SK-N-SH (cell line): ENCODE data around the gene IKBIP. TPM values are rescaled to one million over a fixed set of nuclear protein-coding genes. Genes with fewer than 3 reads are reported as not detected.

ENCODE experiments used
- CTCF ChIA-PET: fragments of 300-600, 350-600 bp; formaldehyde crosslinking; extraction: SDS; loops from one replicate; lab custom pipeline; 2021; lab: Yijun Ruan, JAX
- POLR2A ChIA-PET: fragments of 350-600 bp; sonication (Branson Sonifier 250); formaldehyde crosslinking; extraction: SDS; loops from one replicate; lab custom pipeline; 2020; ENCODE audit warnings: antibody characterized with exemption, inconsistent platforms; lab: Yijun Ruan, JAX
- DNase-seq: peaks from one replicate; pipeline ENCODE4 v3.0.0; 2012
- H2AFZ ChIP-seq: fragments of 200-600 bp; sonication (generic); 2 replicates; pipeline ENCODE4 v1.8.1; 2016; ENCODE audit warnings: antibody characterized with exemption, mild to moderate bottlenecking, low read depth
- H3F3A ChIP-seq: fragments of 200-600 bp; sonication (generic); replicated peaks from 2 replicates; pipeline ENCODE3; 2016; ENCODE audit warnings: antibody characterized with exemption, mild to moderate bottlenecking; ENCODE audit not compliant: insufficient read depth
- H3K27ac ChIP-seq, 2 experiments: fragments of 200-500 bp in 1 of 2; fragments of 200-600 bp in 1 of 2; sonication (Bioruptor generic) in 1 of 2; sonication (generic), shearing (Covaris generic) in 1 of 2; 2 replicates each; pipeline versions ENCODE4 v1.5.1 to v1.6.1; 2014 to 2016; ENCODE audit warnings: low read depth in 2 of 2, inconsistent platforms in 1 of 2, low read length in 1 of 2, mild to moderate bottlenecking in 1 of 2, mixed read lengths in 1 of 2
- H3K27me3 ChIP-seq: fragments of 200-600 bp; sonication (generic), shearing (Covaris generic); 2 replicates; pipeline ENCODE4 v1.6.1; 2016; ENCODE audit warnings: mixed run types; ENCODE audit not compliant: insufficient read depth
- H3K36me3 ChIP-seq, 2 experiments: fragments of 200-500 bp in 1 of 2; fragments of 200-600 bp in 1 of 2; sonication (Bioruptor generic) in 1 of 2; sonication (generic) in 1 of 2; replicated peaks in 1 of 2; 2 replicates each; pipeline versions ENCODE3 to v1.5.1; 2014 to 2016; ENCODE audit warnings: low read length in 1 of 2, mild to moderate bottlenecking in 1 of 2; ENCODE audit not compliant: insufficient read depth in 2 of 2, control insufficient read depth in 1 of 2
- H3K4me1 ChIP-seq, 2 experiments: fragments of 200-500 bp in 1 of 2; fragments of 200-600 bp in 1 of 2; sonication (Bioruptor generic) in 1 of 2; sonication (generic), shearing (Covaris generic) in 1 of 2; 2 replicates each; pipeline versions ENCODE4 v1.5.1 to v1.6.1; 2014 to 2016; ENCODE audit warnings: low read depth in 1 of 2, low read length in 1 of 2, mixed run types in 1 of 2; ENCODE audit not compliant: insufficient read depth in 2 of 2, control insufficient read depth in 1 of 2
- H3K4me2 ChIP-seq: fragments of 200-600 bp; sonication (generic), shearing (Covaris generic); 2 replicates; pipeline ENCODE4 v1.6.1; 2017; ENCODE audit warnings: mixed run types
- H3K4me3 ChIP-seq, 2 experiments: fragments of 200-500 bp in 1 of 2; fragments of 200-600 bp in 1 of 2; sonication (Bioruptor generic) in 1 of 2; sonication (generic), shearing (Covaris generic) in 1 of 2; 2 replicates each; pipeline versions ENCODE4 v1.5.1 to v1.8.1; 2014 to 2016; ENCODE audit warnings: low read depth in 2 of 2, inconsistent platforms in 1 of 2, low read length in 1 of 2, mild to moderate bottlenecking in 1 of 2, mixed read lengths in 1 of 2, moderate library complexity in 1 of 2
- H3K79me2 ChIP-seq: fragments of 200-600 bp; sonication (generic); 2 replicates; pipeline ENCODE4 v1.8.1; 2017; ENCODE audit warnings: mild to moderate bottlenecking; ENCODE audit not compliant: insufficient read depth
- H3K9ac ChIP-seq: fragments of 200-600 bp; sonication (generic); 2 replicates; pipeline ENCODE4 v1.6.1; 2017; ENCODE audit warnings: mixed run types
- H3K9me2 ChIP-seq: fragments of 200-600 bp; sonication (generic); 2 replicates; pipeline ENCODE4 v1.6.1; 2017; ENCODE audit warnings: mixed run types
- H3K9me3 ChIP-seq: fragments of 200-600 bp; sonication (generic); 2 replicates; pipeline ENCODE4 v1.6.1; 2017; ENCODE audit warnings: mixed run types, mild to moderate bottlenecking, moderate library complexity
- H4K20me1 ChIP-seq: fragments of 200-600 bp; sonication (generic); 2 replicates; pipeline ENCODE4 v1.6.1; 2017; ENCODE audit warnings: mild to moderate bottlenecking, mixed run types; ENCODE audit not compliant: insufficient read depth
- EZH2phosphoT487 ChIP-seq: fragments of 200-600 bp; sonication (generic); IDR thresholded peaks from 2 replicates; pipeline ENCODE4 v1.6.1; 2017; ENCODE audit warnings: low read depth, mixed run types, mild to moderate bottlenecking, antibody characterized with exemption, moderate library complexity, borderline replicate concordance
- FOXJ3 ChIP-seq: sonication (generic); formaldehyde crosslinking; IDR thresholded peaks from 2 replicates; pipeline ENCODE4 v1.5.1; 2020; ENCODE audit warnings: mild to moderate bottlenecking, missing genetic modification reagents
- RAD21 ChIP-seq: IDR thresholded peaks from 2 replicates; pipeline ENCODE4 v1.6.1; 2012; ENCODE audit warnings: mild to moderate bottlenecking, low read length
- RCOR1 ChIP-seq: fragments of 150-350 bp; IDR thresholded peaks from 2 replicates; pipeline ENCODE4 v1.6.1; 2017; ENCODE audit warnings: antibody characterized with exemption, low read length
- SIN3A ChIP-seq: IDR thresholded peaks from 2 replicates; pipeline ENCODE4 v1.6.1; 2012; ENCODE audit warnings: low read depth, mild to moderate bottlenecking, low read length, moderate library complexity, borderline replicate concordance
- YY1 ChIP-seq: IDR thresholded peaks from 2 replicates; pipeline ENCODE4 v1.4.0; 2012; ENCODE audit warnings: low read depth, mild to moderate bottlenecking
- WGBS: methylation state at CpG from one replicate; pipeline ENCODE4 v1.1.6; 2017; ENCODE audit warnings: low lambda C conversion rate; 5-methylcytosine and 5-hydroxymethylcytosine counted together
- polyA plus RNA-seq, 3 experiments: library from polyadenylated mRNA; depleted of rRNA; stranded (reverse); fragments of >200 nt; gene quantifications; 2 replicates each; pipeline ENCODE4 v1.2.3, GENCODE V29; 2012
- TF ChIP-seq, protein P1 (sequence below): fragments of 150-350 bp; IDR thresholded peaks from 2 replicates; pipeline ENCODE4 v1.6.1; 2017; ENCODE audit warnings: antibody characterized with exemption, low read length, low read depth, borderline replicate concordance
- TF ChIP-seq, protein P2 (sequence below): IDR thresholded peaks from 2 replicates; pipeline ENCODE4 v1.4.0; 2012; ENCODE audit warnings: low read depth, borderline replicate concordance
- TF ChIP-seq, protein P3 (sequence below): IDR thresholded peaks from 2 replicates; pipeline ENCODE4 v1.6.1; 2012; ENCODE audit warnings: mild to moderate bottlenecking, low read depth, low read length, moderate library complexity
- TF ChIP-seq, protein P4 (sequence below): fragments of 150-350 bp; IDR thresholded peaks from 2 replicates; pipeline ENCODE4 v1.6.1; 2016; ENCODE audit warnings: mild to moderate bottlenecking, low read depth, low read length

Gene IKBIP
- polyA plus RNA-seq, 1 of the 3 experiments (the other 2 are of a cell fraction): 25.2 TPM

DNA sequence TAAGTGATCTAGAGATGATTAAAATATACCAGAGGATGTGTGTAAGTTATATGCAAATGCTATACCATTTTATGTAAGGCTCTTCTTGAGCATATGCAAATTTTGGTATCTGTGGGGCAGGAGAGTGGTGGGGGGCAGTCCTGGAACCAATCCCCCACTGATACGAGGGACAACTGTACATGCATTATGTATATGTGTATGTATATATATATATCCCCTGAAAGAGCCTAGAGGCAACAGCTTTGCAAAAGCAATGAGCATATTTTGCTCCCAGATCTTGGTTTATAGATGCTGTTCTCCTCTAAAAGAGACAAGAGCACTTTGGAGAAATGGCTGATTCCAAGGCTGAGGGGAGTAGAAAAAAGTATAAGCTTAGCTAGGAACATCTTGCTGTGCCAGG is 63.5 kb downstream of the IKBIP start:
- CTCF ChIA-PET: interaction anchor here (0.6 to 1.9 kb wide), 3 partner anchors 15 to 177 kb away, joined by 3 to 6 read pairs (median 4); no protein-coding TSS in a partner anchor

DNA sequence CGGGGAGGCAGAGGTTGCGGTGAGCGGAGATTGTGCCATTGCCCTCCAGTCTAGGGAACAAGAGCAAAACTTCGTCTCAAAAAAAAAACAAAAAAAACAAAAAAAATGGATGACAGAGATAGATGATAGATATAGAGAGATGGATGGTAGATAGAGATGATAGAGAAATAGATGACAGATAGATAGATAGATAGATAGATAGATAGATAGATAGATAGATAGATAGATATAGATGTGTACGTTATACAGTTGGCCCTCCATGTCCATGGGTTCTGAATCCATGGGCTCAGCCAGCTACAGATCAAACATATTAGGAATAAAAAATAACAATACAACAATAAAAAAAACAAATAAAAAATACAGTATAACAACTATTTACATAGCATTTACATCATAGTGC is 63.9 kb downstream of the IKBIP start:
- no peak for DNase-seq
- ChIA-PET CTCF (interaction anchor here (0.6 to 1.9 kb wide), 2 partner anchors 14 to 176 kb away, joined by 3 to 6 read pairs; no protein-coding TSS in a partner anchor), POLR2A (interaction anchor here (1.3 kb wide), 1 partner anchor 13 kb away, joined by 6 read pairs; the partner anchor contains the start of gene SLC25A3)

More for the DNA sequence above, 63.5 kb downstream of the IKBIP start:
- Histone ChIP-seq H3K4me3 (no peak overlapping the region), H3K9me2 (no peaks in the 10 kb centered on the region), H2AFZ (no peak overlapping the region), H3K27ac (no peak overlapping the region), H3K9me3 (no peaks in the 10 kb centered on the region), H3K36me3 (no peaks in the 10 kb centered on the region), H3K9ac (no peak overlapping the region), H4K20me1 (no peaks in the 10 kb centered on the region), H3K79me2 (no peaks in the 10 kb centered on the region)
- POLR2A ChIA-PET: interaction anchor here (1.3 kb wide), 1 partner anchor 13 kb away, joined by 6 read pairs; the partner anchor contains the start of gene SLC25A3
- 86% methylated on average over 1 of the region's 1 CpG for WGBS
- DNase-seq: no peak
- no peak for TF ChIP-seq RAD21
- TF ChIP-seq, protein P1, sequence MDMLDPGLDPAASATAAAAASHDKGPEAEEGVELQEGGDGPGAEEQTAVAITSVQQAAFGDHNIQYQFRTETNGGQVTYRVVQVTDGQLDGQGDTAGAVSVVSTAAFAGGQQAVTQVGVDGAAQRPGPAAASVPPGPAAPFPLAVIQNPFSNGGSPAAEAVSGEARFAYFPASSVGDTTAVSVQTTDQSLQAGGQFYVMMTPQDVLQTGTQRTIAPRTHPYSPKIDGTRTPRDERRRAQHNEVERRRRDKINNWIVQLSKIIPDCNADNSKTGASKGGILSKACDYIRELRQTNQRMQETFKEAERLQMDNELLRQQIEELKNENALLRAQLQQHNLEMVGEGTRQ: no peak
- TF ChIP-seq, protein P2, sequence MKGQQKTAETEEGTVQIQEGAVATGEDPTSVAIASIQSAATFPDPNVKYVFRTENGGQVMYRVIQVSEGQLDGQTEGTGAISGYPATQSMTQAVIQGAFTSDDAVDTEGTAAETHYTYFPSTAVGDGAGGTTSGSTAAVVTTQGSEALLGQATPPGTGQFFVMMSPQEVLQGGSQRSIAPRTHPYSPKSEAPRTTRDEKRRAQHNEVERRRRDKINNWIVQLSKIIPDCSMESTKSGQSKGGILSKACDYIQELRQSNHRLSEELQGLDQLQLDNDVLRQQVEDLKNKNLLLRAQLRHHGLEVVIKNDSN: no peak
- TF ChIP-seq, all 33 proteins: peak for 0
- Histone ChIP-seq H3F3A (peaks cover 9% of the 10 kb centered on the region), H3K27me3 (no peaks in the 10 kb centered on the region), H3K4me2 (no peak overlapping the region), H3K4me1 (0 out of 4 replicates have a peak, but pooled peaks cover 0 to 4% of the 10 kb centered on the region in 2 experiments)

More for the DNA sequence above, 63.9 kb downstream of the IKBIP start:
- Histone ChIP-seq H3K79me2 (no peaks in the 10 kb centered on the region), H3K9me3 (no peaks in the 10 kb centered on the region), H3K9ac (no peak overlapping the region), H3K4me2 (no peak overlapping the region), H4K20me1 (no peaks in the 10 kb centered on the region), H2AFZ (no peak overlapping the region), H3K4me3 (no peak overlapping the region), H3K36me3 (no peaks in the 10 kb centered on the region), H3K9me2 (no peaks in the 10 kb centered on the region), H3F3A (peaks cover 9% of the 10 kb centered on the region), H3K27me3 (no peaks in the 10 kb centered on the region), H3K4me1 (0 out of 4 replicates have a peak, but pooled peaks cover 0 to 4% of the 10 kb centered on the region in 2 experiments), H3K27ac (no peak overlapping the region)
- WGBS: 94% methylated on average over 5 of the region's 5 CpGs
- TF ChIP-seq, protein P3, sequence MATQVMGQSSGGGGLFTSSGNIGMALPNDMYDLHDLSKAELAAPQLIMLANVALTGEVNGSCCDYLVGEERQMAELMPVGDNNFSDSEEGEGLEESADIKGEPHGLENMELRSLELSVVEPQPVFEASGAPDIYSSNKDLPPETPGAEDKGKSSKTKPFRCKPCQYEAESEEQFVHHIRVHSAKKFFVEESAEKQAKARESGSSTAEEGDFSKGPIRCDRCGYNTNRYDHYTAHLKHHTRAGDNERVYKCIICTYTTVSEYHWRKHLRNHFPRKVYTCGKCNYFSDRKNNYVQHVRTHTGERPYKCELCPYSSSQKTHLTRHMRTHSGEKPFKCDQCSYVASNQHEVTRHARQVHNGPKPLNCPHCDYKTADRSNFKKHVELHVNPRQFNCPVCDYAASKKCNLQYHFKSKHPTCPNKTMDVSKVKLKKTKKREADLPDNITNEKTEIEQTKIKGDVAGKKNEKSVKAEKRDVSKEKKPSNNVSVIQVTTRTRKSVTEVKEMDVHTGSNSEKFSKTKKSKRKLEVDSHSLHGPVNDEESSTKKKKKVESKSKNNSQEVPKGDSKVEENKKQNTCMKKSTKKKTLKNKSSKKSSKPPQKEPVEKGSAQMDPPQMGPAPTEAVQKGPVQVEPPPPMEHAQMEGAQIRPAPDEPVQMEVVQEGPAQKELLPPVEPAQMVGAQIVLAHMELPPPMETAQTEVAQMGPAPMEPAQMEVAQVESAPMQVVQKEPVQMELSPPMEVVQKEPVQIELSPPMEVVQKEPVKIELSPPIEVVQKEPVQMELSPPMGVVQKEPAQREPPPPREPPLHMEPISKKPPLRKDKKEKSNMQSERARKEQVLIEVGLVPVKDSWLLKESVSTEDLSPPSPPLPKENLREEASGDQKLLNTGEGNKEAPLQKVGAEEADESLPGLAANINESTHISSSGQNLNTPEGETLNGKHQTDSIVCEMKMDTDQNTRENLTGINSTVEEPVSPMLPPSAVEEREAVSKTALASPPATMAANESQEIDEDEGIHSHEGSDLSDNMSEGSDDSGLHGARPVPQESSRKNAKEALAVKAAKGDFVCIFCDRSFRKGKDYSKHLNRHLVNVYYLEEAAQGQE: no peak
- TF ChIP-seq, protein P2: no peak
- TF ChIP-seq RCOR1: no peak
- no peak for TF ChIP-seq YY1
- no peak for TF ChIP-seq FOXJ3
- no peak for TF ChIP-seq SIN3A
- no peak for TF ChIP-seq EZH2phosphoT487
- TF ChIP-seq, protein P4, sequence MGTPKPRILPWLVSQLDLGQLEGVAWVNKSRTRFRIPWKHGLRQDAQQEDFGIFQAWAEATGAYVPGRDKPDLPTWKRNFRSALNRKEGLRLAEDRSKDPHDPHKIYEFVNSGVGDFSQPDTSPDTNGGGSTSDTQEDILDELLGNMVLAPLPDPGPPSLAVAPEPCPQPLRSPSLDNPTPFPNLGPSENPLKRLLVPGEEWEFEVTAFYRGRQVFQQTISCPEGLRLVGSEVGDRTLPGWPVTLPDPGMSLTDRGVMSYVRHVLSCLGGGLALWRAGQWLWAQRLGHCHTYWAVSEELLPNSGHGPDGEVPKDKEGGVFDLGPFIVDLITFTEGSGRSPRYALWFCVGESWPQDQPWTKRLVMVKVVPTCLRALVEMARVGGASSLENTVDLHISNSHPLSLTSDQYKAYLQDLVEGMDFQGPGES: no peak
